Embryonic facial prominence (tissue), 1 donor: Measurements from ENCODE around the gene DENND4A.
"Not testable (repeated sequence)": the region's sequence is repeated elsewhere in the genome, so short reads cannot be mapped to it uniquely, and the experiment has no call there.

Experiments used
- DNase-seq: peaks from one replicate; pipeline ENCODE4 v3.0.0-alpha.2; 2016; ENCODE audit errors: extremely low spot score

DENND4A gene

GRCh38 chr15:65757256-65757655, 34.8 kb downstream of the DENND4A start:
- no peak for DNase-seq

GRCh38 chr15:65752151-65752700, 39.9 kb downstream of the DENND4A start:
- no peak for DNase-seq

- DNase-seq: no peak
Observed at GRCh38 chr15:65751431-65751830, 40.7 kb downstream of the DENND4A start.

DNA sequence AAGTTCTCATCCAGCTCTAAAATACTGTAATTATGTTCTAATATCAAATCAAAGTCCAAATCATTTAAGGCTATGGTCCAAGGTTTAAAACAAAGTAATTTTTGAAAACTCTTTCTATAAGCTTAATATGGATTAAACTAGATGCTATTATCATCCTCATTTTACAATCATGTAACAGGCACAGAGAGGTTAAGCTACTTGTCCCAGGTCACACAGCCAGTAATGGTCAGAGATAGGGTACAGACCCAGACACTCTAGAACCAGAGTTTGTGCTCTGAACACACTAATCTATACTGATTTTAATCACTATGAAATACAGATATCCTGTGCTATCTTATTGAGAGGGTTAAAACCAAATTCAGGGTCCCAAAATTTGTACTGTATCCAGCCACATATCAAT, 44.8 kb downstream of the DENND4A start:
- DNase-seq: no peak

- no peak for DNase-seq
Observed at GRCh38 chr15:65743637-65744252, 48.3 kb downstream of the DENND4A start.

DNA sequence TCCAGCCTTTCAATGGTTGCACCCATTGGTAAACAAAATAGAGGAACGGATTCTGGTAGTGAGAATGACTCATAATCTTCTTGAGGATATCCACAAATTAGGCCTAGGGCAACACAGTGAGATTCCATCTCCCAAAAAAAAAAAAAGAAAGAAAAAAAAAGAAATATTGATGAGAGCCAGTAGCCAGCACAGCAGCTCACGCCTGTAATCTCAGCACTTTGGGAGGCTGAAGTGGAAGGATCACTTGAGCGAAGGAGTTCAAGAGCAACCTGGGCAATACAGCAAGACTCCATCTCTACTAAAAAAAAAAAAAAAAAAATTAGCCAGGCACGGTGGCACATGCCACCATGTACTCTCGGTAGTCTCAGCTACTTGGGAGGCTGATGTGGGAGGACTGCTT, 51.9 kb downstream of the DENND4A start:
- DNase-seq: no peak

DNA sequence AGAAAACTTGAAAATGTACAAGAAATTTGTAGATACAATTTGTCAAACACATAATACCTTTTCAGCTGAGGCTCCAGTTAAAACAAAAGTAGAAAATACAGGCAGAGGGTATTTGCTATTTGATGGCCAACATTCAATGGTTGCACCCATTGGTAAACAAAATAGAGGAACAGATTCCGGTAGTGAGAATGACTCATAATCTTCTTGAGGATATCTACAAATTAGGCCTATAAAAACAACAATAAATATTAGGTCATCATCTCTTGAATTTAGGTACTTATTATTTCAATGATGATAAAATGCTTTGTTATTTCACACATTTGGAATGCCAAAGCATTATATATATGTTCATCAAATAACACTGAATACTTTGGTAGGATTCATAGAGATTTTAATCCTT, 53.4 kb downstream of the DENND4A start:
- no peak for DNase-seq

GRCh38 chr15:65733599-65733998, 58.5 kb downstream of the DENND4A start:
- DNase-seq: not testable (repeated sequence)

GRCh38 chr15:65732698-65733097, 59.4 kb downstream of the DENND4A start:
- DNase-seq: no peak

DNA sequence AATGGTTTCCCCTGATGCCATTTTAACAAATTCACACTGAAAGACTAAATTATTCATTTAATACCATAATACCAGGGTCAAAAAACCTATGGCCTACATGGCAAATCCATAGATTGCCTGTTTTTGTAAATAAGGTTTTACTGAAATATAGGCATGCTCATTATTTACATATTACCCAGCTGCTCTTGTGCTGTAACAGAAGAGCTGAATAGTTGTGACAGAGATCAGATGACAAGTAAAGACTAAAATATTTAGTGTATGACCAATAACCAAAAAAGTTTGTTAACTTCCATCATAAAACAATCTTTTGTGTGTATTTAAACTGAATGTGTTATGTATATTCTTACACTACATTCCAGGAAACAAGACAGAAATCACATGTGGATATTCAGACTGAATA, 60.2 kb downstream of the DENND4A start:
- DNase-seq: no peak

DNA sequence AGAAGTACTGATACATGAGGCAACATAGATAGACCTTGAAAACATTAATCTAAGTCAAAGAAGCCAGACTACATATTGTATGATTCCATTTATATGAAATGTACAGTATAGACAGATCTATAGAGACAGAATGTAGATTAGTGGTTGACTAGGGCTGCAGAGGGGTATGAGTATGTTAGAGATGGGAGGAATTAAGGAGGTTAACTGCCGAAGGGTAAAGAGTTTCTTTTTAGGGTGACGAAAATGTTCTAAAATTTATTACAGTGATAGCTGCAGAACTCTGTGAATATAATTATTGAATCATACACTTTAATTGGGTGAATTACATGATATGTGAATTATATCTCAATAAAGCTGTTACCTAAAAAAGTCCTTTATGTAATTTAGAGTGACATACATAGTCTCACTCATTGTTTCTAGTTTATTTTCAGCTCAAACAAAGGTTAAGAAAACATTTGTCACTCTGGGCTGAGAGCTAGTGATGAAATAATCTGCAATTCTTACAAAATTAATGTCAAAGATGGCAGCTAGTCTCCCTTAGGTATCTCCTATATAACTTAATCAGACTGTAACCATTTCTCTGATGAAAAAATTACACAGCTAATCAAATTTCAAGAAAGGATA, 61.4 kb downstream of the DENND4A start:
- DNase-seq: no peak

GRCh38 chr15:65724464-65725215, 67.5 kb downstream of the DENND4A start:
- no peak for DNase-seq

DNA sequence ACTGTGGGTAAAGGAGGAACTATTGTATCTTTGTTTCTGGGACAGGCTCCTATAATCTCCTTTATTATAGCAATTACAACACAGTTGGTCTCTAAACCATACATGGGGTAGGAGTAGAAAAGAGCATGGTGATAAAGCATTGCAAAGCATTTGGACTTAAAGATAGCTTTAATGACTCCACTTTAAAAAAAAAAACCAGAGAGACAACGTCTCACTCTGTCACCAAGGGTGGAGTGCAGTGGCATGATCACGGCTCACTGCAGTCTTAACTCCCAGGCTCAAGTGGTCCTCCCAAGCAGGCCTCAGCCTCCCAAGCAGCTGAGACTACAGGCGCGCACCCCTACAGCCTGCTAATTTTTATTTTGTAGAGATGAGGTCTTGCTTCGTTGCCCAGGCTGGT, 68.2 kb downstream of the DENND4A start:
- DNase-seq: no peak

DNA sequence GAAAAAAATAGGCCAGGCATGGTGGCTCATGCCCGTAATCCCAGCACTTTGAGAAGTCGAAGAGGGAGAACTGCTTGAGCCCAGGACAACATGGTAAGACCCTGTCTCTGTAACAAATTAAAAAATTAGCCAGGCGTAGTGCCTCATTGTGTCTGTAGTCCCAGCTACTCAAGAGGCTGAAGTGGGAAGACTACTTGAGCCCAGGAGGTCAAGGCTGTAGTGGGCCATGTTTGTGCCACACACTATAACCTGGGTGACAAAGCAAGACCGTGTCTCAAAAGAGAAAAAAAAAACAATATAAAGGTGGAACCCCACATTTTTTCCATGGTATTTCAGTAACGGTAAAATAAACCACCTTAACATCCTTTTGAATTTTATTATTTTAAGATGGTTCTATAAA, 69.9 kb downstream of the DENND4A start:
- DNase-seq: no peak

GRCh38 chr15:65712415-65712814, 79.7 kb downstream of the DENND4A start:
- DNase-seq: no peak

DNA sequence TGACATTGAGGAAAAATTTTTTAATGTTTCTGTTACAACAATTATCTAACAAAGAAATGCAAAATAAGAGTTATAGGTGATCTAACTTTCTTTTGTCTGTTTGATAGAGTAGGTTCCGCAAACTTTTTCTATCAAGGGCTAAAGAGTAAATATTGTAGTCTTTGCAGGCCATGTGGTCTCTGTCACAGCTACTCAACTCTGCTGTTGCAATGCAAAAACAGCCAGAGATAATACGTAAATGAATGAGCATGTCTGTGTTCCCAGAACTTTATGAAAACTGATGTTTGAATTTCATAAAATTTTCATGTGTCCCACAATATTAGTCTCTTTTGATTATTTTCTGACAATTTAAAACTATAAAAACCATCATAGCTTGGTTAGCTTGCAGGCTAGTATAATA, 97.0 kb downstream of the DENND4A start:
- no peak for DNase-seq

GRCh38 chr15:65690778-65691177, 101.3 kb downstream of the DENND4A start:
- no peak for DNase-seq

DNA sequence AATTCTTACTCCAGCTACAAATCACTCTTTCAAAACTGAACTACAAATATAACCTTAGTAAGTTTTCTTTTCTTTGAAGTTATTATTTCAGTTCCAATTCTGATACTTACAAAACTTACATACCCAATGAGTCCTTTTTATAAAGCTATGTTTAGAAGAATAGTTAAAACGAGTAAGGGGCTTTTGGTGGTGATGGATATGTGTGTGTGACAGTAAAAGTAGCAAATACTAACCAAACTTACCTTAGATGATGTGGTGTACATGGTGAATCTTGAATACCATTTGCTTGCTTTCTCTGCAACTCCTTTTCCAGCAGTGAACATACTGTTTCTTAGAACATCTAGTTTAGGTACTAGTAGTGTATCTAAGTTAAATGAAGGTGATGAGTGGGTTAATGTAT, 101.9 kb downstream of the DENND4A start:
- DNase-seq: no peak

GRCh38 chr15:65688462-65688861, 103.6 kb downstream of the DENND4A start:
- no peak for DNase-seq

GRCh38 chr15:65682404-65682911, 109.6 kb downstream of the DENND4A start:
- DNase-seq: no peak

DNA sequence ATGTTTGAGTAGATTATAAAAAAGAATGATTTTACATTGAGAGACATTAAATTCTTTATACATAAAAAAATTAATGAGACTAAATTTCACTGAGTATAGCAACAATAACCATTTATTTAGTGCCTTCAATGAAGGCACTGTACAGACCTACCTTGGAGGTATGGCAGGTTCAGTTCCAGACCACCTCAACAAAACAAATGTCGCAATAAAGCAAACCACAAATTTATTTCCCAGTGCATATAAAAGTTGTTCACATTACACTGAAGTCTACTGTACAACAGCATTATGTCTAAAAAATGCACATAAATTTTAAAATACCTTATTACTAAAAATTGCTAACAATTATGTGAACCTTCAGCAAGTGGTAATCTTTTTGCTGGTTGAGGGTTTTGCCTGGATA, 111.5 kb downstream of the DENND4A start:
- DNase-seq: no peak

GRCh38 chr15:65676123-65676522, 116.0 kb downstream of the DENND4A start:
- no peak for DNase-seq

GRCh38 chr15:65675551-65675950, 116.5 kb downstream of the DENND4A start:
- no peak for DNase-seq
